Limb (tissue), 2 donors: Measurements from ENCODE around the gene LRRC27.
A peak's percentile ranks its signal among the peaks of the same experiment; 100 is the strongest.

Experiments
- DNase-seq, 2 donors: peaks; one replicate each; pipeline ENCODE4 v3.0.0-alpha.2; 2016; ENCODE audit errors: extremely low spot score in 2 of 2

Gene LRRC27

GRCh38 chr10:132390170-132390920 is 58.4 kb downstream of the LRRC27 start:
- DNase-seq, result peak in 1 of 2 donors; percentile 19

- DNase-seq, result no peak
Observed at GRCh38 chr10:132390921-132391675, 59.1 kb downstream of the LRRC27 start.

GRCh38 chr10:132391676-132392020 is 59.7 kb downstream of the LRRC27 start:
- DNase-seq, result no peak

GRCh38 chr10:132392184-132392800 is 60.3 kb downstream of the LRRC27 start:
- DNase-seq, result no peak

- DNase-seq, result no peak
Observed at GRCh38 chr10:132392811-132393694, 61.1 kb downstream of the LRRC27 start.

- DNase-seq, result no peak
Observed at GRCh38 chr10:132393695-132394181, 61.7 kb downstream of the LRRC27 start.

- DNase-seq, result no peak
Observed at GRCh38 chr10:132394201-132394811, 62.3 kb downstream of the LRRC27 start.

GRCh38 chr10:132394936-132395703 is 63.1 kb downstream of the LRRC27 start:
- DNase-seq, result no peak

- DNase-seq, result no peak
Observed at GRCh38 chr10:132395704-132396493, 63.9 kb downstream of the LRRC27 start.

GRCh38 chr10:132396494-132397035 is 64.6 kb downstream of the LRRC27 start:
- DNase-seq, result peak in 1 of 2 donors; percentile 79

- peak in 1 of 2 donors; percentile 78 for DNase-seq
Observed at GRCh38 chr10:132397036-132397541, 65.1 kb downstream of the LRRC27 start, which contains the start of gene PWWP2B. Gene PWWP2B (plus strand): TSS chr10:132397200. CDS start chr10:132397227, 27 bp downstream.

- DNase-seq, result no peak
Observed at GRCh38 chr10:132397671-132398565, 65.9 kb downstream of the LRRC27 start.

GRCh38 chr10:132398566-132398991 is 66.6 kb downstream of the LRRC27 start:
- DNase-seq, result no peak

GRCh38 chr10:132399117-132400035 is 67.4 kb downstream of the LRRC27 start:
- DNase-seq, result no peak

- DNase-seq, result no peak
Observed at GRCh38 chr10:132400041-132400546, 68.1 kb downstream of the LRRC27 start.

- no peak for DNase-seq
Observed at GRCh38 chr10:132400547-132401151, 68.7 kb downstream of the LRRC27 start.
